DMS153 (cell line): ENCODE results near the gene HCRTR2.
"Not testable (repeated sequence)": the region's sequence is repeated elsewhere in the genome, so short reads cannot be mapped to it uniquely, and the experiment has no call there.

Experiments used
- DNase-seq: peaks from one replicate; lab custom pipeline; 2025; lab: John Stamatoyannopoulos, UW

Gene HCRTR2

GRCh38 chr6:55220961-55221360 lies 46.6 kb downstream of the HCRTR2 start:
- DNase-seq: no peak

GRCh38 chr6:55227862-55228261 lies 53.5 kb downstream of the HCRTR2 start:
- no peak for DNase-seq

GRCh38 chr6:55239099-55239498 lies 64.8 kb downstream of the HCRTR2 start:
- DNase-seq: no peak

GRCh38 chr6:55240975-55241605 lies 66.8 kb downstream of the HCRTR2 start:
- not testable (repeated sequence) for DNase-seq

- no peak for DNase-seq
These were observed 76.1 kb downstream of the HCRTR2 start for GRCh38 chr6:55250400-55250799.

GRCh38 chr6:55255113-55255512 lies 80.8 kb downstream of the HCRTR2 start:
- no peak for DNase-seq

- DNase-seq: no peak
These were observed 85.9 kb downstream of the HCRTR2 start for GRCh38 chr6:55260181-55260580.

- DNase-seq: no peak
These were observed 91.2 kb downstream of the HCRTR2 start for GRCh38 chr6:55265409-55266114.

GRCh38 chr6:55266896-55267295 lies 92.6 kb downstream of the HCRTR2 start:
- no peak for DNase-seq

- DNase-seq: no peak
These were observed 102.6 kb downstream of the HCRTR2 start for GRCh38 chr6:55276745-55277530.

GRCh38 chr6:55277646-55278045 lies 103.3 kb downstream of the HCRTR2 start:
- no peak for DNase-seq

- DNase-seq: no peak
These were observed 106.9 kb downstream of the HCRTR2 start for GRCh38 chr6:55281215-55281614.

GRCh38 chr6:55282115-55282514 lies 107.8 kb downstream of the HCRTR2 start:
- DNase-seq: no peak

GRCh38 chr6:55286824-55287223 lies 112.5 kb downstream of the HCRTR2 start:
- no peak for DNase-seq

GRCh38 chr6:55290736-55291135 lies 116.4 kb downstream of the HCRTR2 start:
- DNase-seq: no peak

- DNase-seq: no peak
These were observed 118.8 kb downstream of the HCRTR2 start for GRCh38 chr6:55293116-55293515.

- not testable (repeated sequence) for DNase-seq
These were observed 122.9 kb downstream of the HCRTR2 start for GRCh38 chr6:55297214-55297613.

- no peak for DNase-seq
These were observed 125.1 kb downstream of the HCRTR2 start for GRCh38 chr6:55299286-55299985.

- DNase-seq: no peak
These were observed 130.4 kb downstream of the HCRTR2 start for GRCh38 chr6:55304747-55305146.

- DNase-seq: no peak
These were observed 145.8 kb downstream of the HCRTR2 start for GRCh38 chr6:55319961-55320695.

- no peak for DNase-seq
These were observed 146.4 kb downstream of the HCRTR2 start for GRCh38 chr6:55320696-55321086.

GRCh38 chr6:55327169-55327568 lies 152.9 kb downstream of the HCRTR2 start, which contains the start of gene GFRAL:
Gene GFRAL, plus strand, starts transcription at chr6:55327469. Its CDS starts 86 bp downstream, at chr6:55327555.
- no peak for DNase-seq
